ENCODE measurements around the gene OSGEP.
A peak's percentile ranks its signal among the peaks of the same experiment; 100 is the strongest.

The OSGEP gene

DNA sequence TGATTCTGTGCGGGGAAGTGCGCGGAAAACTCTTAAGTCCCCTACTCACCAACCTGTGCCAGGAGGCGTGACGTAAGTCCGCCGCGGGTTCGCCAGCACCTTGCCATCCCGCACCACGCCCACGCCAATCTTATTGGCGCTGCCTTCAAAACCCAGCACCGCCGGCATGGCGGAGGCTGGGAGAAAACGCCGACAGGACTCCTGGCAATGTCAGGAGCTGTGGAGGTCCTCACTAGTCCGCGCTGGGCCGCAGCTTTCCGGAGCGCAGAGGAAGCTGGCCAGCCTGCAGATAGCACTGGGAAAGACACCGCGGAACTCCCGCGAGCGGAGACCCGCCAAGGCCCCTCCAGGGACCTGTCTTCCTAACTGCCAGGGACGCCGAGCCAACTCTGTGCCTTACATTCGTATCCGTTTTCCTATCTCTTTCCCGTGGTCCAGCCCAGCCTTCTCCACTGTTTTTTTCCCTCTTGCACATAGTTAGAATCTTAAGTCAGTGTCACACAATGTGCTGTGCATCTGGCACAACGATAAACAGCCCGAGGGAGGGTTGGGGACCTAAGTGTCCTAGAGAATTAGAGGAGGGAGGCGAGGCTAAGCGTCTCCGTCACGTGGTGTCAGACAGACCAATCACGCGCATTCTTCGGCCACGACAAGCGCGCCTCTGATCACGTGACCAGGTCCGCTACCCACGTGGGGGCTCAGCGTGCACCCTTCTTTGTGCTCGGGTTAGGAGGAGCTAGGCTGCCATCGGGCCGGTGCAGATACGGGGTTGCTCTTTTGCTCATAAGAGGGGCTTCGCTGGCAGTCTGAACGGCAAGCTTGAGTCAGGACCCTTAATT is at the start of gene OSGEP, which contains the start of gene APEX1:
Gene OSGEP (minus strand): TSS at position 297 of the 839 bp plus-strand sequence. CDS start 129 bp downstream, at position 168.
Gene APEX1 (plus strand): TSS at position 711 of the 839 bp plus-strand sequence. CDS start 420 bp downstream, outside the sequence.
- DNase-seq = peak; percentile 95

DNA sequence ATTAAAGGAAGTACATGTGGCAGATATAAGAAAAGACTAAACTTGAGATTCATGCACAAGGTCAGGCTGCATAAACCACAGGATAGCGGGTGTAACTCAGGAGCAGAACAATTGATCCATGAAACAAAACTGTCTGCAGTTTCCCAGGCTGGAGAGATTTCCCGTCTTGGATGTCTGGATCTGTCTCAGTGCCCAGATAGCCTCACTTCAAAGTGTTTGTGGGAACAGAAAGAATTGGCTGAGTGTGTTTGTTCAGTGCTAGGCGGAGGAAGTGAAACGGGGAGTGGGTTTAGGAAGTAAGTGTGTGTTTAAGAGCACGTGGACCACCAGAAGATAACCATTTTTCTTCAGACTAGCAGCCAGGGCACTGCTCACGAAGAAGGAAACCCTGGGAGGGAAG is 49.3 kb upstream of the OSGEP start:
- no peak for DNase-seq

DNA sequence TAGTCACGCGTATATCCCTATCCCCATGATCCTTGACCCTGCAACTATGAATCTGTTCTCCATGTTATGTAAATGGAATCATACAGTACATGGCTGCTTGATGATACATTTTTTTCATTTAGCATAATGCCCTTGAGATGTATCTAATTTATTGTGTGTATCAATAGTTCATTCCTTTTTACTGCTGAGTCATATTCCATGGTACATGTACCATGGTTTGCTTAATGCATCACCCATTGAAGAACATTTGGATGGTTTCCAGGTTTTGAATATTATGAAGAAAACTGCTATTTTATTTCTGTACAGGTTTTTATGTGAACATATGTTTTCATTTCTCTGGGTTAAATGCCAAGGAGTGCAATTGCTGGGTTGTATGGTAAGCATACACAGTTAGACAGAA is 46.7 kb upstream of the OSGEP start:
- DNase-seq = no peak

DNA sequence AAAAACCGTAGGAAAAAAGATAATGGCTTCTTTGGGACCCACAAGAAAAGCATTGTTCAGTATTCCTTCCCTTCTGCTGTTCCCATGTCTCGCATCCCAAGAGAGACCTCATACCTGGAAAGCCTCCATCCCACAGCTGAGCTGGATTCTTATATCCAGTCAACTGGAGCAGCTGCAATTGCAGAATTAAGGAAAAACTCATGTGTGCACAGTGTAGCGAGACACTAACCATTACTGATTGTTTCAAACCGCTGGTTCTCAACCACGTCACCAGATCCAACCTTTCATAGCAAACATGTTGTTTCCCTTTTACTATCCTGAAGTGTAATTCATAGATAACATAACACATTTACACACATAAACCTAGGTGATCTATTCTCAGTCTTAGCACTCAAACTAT is 45.3 kb upstream of the OSGEP start:
- no peak for DNase-seq

DNA sequence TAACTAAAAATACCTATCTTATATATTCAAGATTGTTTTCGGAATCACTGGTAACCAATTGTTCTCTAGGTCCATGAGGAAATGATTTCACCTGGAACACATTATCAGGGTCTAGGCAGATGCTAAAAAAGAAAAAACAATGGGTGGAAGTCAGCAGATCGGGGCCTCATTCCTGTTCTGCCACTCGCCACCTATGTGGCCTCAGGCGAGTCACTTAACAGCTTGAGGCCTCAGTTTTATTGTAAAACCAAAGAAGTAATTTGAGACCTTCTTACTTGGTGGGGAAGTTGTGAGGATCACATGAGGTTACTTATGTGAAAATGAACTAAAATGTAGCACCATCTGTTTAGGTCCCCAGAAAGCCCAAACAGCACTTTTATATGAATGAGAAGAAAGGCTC is 44.5 kb upstream of the OSGEP start:
- no peak for DNase-seq

DNA sequence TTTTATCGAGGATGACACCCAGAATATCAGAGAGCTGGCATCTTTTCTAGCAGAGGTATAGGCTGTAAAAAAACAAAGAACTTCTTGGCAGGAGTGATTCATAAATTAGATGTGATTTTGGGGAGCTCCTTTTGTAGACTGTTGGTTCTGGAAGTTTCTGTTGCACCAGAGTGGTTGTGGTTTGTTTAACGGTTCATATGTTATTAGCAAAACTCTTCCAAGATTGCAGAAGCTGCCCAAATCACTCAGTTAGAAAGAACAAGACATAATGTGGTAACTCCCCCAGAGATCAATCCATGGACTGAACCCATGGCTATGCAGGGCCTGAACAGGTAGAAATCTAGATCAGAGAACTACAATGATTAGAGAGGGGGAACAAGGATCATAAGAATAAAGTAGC is 44.0 kb upstream of the OSGEP start:
- DNase-seq = no peak

DNA sequence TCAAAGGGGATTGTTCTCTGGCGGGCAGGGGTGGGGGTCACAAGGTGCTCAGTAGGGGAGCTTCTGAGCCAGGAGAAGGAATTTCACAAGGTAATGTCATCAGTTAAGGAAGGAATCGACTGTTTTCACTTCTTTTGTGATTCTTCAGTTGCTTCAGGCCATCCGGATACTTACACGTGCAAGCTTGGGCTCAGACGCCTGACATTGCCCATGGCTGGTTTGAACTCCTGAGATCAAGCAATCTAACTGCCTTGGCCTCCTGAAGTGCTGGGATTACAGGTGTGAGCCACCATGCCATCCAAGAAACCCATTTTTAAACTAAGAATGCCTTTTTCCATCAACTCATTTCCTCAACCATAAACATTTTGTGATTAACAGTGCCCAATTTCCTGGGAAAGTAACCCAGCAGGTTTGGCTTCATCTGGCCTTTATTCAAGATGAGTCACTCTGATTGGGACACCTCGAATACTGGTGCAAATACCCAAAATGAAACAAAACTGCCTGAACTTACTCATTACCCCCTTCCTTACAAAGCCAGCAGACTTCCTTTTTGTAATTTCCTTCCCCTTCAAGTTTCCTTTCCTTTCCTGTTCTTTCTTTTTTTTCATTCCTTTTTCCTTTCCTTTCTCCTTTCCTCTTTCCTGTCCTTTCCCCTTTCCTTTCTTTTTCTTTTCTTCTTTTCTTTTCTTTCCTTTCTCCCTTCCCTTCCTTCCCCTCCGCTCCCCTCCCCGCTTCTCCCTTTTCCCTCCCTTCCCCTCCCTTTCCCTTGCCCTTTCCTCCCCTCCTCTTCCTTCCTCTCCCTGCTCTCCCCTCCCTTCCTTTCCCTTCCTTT is 40.5 kb upstream of the OSGEP start:
- no peak for DNase-seq

DNA sequence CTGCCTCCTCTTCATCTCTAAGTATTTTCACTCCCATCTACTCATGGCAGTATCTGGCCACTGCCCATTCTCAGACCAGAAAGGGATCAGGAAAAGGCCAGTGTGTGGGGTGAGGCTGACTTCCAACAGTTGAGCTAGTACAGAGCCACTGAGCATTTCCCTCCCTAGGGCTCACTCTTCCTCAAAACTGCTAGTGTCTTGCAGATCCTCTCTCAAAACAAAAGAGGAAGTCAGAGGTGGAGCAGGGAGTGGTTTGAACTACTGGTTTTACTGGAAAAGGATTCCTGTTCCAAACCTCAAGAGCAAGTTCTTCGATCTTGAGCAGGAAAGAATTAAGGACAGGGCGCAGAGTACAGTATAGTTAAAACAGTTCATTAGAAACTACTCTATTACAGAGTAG is 39.0 kb upstream of the OSGEP start:
- DNase-seq = no peak

DNA sequence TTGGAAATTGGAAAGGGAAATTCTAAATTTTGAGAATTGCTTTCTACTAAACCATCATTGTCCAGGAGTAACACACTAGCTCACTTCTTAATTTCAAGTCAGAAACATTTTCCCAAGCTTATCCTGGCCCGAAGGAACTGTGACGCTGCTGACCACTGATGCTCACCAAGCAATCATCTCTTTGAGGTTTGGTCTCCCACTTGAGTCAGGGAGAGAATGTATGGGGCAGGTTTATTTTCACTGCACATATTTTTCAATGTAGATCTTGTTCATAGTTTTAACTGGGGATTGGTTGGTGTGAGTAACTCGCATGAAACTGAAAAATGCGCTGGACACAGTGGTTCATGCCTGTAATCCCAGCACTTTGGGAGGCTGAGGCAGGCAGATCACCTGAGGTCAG is 37.9 kb upstream of the OSGEP start:
- DNase-seq = no peak

DNA sequence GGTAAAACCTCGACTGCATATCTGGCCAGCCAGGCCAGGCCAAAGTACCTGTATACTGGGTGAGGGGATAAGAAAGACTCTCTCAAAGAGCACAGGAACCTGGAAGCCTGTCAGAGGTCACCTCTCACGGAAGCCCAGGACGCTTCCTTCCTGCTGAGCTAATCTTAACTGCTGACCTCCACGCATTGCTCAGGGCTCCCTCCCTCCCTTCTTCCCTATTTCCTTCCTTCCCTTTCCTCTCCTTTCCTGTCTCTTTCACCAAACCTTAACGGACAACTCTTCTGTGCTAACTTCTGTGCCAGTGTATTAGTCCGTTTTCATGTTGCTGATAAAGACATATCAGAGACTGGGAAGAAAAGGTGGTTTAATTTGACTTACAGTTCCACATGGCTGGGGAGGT is 36.0 kb upstream of the OSGEP start:
- no peak for DNase-seq

DNA sequence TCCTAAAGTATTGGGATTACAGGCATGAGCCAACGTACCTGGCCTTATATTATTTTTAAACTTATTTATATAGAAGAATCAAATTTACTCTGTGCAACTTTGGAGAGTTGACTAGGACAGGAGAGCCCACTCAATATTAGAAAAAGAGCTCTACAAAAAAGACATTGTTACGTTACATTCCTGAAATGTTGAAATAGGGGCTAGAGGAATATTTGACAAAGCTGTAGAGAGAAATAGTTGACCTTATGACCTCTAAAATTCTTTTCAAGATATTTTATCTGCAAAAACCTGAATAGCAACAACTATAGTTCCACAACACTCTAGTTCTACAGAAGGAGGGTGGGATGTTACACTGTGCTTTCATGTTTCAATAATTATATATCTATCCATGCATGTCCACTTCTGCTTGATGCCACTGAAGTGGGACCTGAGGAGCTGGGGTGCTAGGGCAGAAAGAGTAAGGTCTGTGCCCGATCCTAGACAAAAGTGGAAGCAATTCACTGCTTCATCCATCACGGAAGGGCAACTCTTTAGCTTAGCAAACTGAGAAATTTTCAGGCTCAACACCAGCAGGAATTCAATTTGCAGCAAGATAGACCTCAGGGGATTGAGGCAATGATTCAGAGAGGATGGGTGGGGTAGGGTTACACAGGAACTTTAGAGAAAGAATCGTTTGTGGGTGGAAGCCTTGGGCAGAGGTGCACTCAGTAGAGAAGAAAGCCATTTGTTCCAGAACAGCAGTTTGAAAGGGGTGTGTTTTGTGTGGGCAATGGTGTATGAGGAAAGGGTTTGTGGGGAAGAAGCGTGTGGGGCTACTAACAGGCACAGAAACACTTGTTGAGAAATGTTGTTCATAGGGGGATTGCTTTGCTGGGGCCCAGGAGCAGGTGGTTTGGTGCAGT is 34.7 kb upstream of the OSGEP start:
- no peak for DNase-seq

DNA sequence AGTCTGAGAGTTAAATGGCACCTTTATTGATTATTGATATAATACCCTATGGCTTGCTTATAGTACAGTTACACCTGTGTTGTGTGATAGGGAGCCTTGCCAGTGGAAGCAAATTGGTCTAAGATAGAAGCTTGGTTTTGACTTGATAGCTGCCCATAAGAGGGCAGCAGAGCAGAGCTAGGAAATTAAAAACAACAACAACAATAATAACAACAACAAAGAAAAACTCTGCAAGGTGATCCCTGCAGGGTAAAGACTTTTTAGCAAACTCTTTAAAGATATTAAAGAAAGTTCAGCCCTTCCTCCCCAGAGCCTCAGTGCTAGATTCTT is 32.7 kb upstream of the OSGEP start:
- DNase-seq = no peak

DNA sequence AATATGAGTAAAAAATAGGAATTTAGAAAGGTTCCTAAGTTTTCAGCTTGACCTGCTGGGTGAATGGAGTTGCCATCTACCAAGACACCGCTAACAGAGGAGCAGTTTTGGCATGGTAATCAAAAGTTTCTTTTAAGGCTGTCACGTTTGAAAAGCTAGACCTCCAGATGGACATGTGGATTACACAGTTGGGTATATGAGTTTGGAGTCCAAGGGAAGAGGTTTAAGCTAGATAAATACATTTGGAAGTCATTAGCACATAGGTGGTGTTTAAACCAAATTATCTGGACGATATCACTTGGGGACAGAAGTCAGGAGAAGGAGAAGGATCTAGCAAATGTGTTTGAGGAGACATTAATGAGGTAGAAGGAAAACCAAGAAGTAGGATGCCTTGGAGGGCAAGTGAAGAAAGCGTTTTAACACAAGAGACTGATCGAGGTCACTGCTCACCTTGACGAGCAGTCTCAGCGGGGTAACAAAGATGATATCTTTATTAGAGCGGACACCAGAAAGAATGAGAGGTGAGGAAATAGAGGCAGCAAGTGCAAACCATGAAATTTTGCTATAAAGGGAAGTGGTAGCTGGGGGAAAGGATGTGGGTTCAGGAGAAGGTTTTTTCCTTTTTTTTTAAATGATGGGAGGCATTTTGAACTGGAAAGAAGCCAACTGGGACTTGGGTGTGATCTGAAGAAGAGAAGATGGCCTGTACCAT is 32.2 kb upstream of the OSGEP start:
- no peak for DNase-seq

DNA sequence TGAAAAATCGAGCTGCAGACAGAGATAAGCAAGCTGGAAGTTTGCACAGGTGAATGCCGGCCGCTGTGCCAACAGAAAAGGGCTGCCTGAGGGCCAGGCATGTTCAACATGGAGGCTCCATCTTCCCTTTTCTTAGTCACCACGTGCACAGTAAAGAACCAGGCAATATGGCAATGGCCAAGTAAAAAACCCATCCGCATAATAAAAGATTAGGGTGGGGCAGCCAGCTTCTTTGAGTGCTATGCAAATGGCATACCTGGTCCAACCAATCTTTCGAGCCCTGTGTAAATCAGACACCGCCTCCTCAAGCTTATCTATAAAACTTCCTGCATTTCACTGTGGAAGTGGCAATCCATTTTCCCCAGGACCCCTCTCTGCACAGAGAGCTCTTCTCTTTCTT is 31.3 kb upstream of the OSGEP start:
- no peak for DNase-seq

DNA sequence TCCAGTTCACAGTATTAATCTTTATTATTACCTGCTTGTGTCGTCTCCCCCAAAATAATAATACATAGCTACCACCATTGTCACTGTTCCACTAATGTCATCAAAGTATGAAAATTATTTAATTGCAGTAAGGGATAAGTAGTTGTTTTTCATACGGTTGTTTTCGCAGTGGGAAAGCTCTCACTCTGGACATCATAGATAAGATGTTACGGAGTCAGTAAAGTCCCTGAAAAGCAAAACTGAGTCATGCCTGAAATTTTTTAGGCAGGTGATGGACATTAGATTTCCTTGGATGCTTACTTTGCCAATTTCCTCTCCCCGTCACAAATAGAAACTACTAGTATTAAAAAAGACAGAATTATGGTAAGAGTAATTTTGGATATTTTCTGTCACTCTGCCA is 27.8 kb upstream of the OSGEP start:
- DNase-seq = no peak

DNA sequence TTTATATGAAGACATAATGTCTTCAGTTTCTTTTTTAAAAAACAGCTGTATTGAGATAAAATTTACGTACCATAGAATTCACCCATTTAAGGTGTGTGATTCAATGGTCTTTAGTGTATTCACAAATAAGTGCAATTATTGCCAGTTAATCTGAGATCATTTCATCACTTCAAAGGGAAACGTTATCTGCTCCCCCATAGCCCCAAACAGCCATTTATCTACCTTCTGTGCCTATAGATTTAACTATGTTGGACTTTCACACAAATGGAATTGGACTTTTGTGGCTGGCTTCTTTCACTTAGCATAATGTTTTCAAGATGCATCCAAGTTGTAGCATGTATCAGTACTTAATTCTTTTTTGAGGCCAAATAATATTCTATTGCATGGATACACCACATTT is 24.3 kb upstream of the OSGEP start:
- DNase-seq = no peak

DNA sequence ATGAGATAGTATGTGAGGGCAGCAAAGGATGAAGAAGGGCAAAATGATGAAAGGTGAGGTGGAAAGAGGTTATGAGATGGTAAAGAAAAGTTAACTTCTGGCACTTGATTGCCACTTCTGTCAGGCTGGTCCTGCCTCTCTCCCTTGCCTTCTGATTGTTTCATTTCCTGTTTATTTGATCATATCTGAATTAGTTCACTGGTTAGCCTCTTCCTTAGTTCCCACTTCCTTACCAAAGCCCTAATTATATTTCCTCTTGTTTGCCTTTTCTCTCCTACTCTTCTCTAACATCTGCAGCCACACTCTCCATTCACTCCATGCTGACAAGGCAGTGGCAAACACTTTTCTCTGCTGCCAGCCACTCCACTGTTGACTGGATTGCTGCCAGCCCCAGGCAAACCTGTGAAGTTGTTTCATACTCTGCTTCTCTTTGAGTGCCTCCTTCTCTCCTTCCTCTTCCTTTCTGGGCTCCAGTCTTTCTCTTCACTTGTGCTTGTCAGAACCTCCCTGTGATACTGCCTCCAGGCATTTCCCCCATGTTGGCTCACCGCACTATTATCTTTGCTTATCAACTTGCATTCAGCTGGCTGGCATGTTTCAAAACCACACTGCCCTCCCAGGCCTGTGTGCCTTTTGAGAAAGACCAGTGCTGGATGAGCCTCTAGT is 22.7 kb upstream of the OSGEP start:
- DNase-seq = no peak

DNA sequence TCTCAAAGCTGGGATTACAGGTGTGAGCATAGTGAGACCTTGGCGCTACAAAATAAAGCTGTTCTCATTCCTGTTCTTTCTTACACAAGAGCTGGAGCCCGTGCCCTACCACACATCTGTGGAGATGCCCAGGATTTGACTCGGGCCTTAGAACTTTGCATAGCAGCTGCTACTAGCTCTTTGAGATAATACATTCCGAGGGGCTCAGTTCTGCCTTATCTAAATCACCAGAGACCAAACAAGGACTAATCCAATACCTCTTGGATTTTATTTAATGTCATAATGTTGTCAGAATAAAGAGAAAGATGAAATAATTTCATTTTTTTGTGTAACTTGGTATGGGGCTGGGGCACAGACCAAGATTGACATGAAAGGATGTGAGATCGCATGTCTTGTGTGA is 22.2 kb upstream of the OSGEP start:
- no peak for DNase-seq

DNA sequence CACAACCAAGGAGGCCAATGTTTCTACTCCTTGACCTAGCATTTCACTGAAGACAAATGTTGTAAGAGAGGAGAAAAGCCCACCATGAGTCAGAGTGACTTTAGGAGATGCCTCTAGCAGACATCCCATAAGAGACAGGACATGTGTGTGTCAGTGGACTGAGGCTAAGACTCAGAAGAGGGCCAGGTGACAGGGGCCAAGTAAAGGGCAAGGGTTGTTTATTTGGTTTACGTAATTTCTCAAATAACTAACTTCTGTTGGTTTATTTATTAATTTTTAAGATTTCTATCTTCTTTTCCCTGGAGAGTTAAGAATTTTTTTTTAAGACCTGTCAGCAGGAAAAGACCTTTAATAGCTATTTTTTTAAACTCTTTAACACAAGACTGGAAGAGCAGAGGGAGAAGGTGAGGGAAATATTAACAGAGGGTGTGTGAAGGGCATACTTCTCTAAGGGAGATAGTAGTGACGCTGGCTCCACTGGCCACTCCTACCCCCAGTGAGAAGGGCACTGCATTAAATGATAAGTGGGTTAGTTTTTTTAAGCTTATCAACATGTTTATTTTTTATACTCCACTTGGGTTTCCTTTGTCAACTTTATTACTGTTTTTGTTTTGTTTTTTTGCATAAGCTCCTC is 18.0 kb upstream of the OSGEP start:
- DNase-seq = no peak

DNA sequence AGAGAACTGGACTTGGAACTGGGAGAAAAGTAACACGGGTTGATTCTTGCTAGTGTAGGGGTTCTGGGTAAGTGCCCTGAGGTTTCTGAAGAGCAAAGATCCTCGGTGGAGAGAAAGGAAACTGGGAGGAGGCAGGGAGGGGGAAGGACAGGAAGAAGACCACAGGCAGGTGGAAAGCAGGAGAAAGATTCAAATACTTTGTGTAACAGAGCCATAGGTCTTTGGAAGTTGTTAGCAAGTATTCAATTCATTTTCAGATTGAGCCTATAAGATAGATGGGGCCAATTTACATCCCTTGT is 15.9 kb upstream of the OSGEP start:
- DNase-seq = no peak

DNA sequence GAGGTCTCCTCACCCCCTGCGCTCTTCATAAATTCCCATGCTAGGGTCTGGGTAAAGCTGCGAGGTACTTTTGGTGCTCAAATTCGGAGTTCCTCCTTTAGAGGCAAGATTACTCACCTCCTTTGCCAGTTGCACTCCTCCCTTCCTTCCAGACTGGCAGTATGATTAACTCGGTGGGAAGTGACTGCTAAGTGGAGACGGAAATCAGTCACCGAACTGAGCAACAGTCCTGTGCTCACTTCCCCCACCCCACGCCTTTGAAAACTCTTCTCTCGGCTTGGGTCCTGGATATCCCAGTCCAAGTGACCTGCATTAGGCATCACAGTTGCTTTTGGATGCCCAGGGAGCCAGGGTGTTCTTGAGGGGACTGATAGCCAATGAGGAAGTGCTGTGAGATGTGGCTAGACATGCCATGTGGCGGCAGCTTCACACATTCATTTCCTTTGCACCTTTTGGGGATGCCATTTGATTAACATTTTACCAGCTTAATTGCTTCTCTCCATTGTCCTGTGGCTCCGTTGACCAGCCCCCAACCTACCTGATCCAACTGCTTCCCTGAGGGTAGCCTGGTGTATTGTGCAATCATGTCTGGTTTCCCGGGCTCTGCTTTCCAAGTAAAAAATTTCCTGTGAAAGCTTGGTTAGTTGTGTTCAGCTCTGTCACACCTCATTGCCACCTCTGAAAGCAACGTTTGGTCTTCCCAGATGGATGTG is 15.4 kb upstream of the OSGEP start:
- peak; percentile 43 for DNase-seq
